Neural cell (in vitro differentiated cells): ENCODE measurements around the gene INAVA. TPM values are rescaled to one million over a fixed set of nuclear protein-coding genes. Genes with fewer than 3 reads are reported as not detected.

ENCODE experiments used
- H2AFZ ChIP-seq: fragments of 200-600, 300-800 bp; sonication (generic), shearing (Covaris generic); 2 replicates; pipeline ENCODE4 v1.6.0; 2014; ENCODE audit warnings: low read depth, mild to moderate bottlenecking, antibody characterized with exemption, low read length, moderate library complexity
- H3F3A ChIP-seq: fragments of 200-600 bp; shearing (Covaris generic); 2 replicates; pipeline ENCODE4 v1.6.1; 2016; ENCODE audit warnings: mild to moderate bottlenecking, moderate library complexity, mixed read lengths, antibody characterized with exemption, low read length; ENCODE audit not compliant: insufficient read depth, poor library complexity, severe bottlenecking
- H3K27ac ChIP-seq: fragments of 200-600, 300-800 bp; sonication (generic), shearing (Covaris generic); 2 replicates; pipeline ENCODE4 v1.5.1; 2014; ENCODE audit warnings: mild to moderate bottlenecking, low read length, moderate library complexity
- H3K27me3 ChIP-seq: fragments of 300-800, 200-600 bp; sonication (generic), shearing (Covaris generic); 2 replicates; pipeline ENCODE4 v1.6.0; 2014; ENCODE audit warnings: mild to moderate bottlenecking, low read depth, low read length, moderate library complexity; ENCODE audit not compliant: insufficient read depth
- H3K36me3 ChIP-seq: fragments of 300-800, 200-600 bp; sonication (generic), shearing (Covaris generic); 2 replicates; pipeline ENCODE4 v1.5.1; 2014; ENCODE audit warnings: mild to moderate bottlenecking, antibody characterized with exemption, low read length, moderate library complexity; ENCODE audit not compliant: insufficient read depth
- H3K4me2 ChIP-seq: fragments of 300-800, 200-600 bp; sonication (generic), shearing (Covaris generic); 2 replicates; pipeline ENCODE4 v1.6.0; 2014; ENCODE audit warnings: mild to moderate bottlenecking, low read length
- H3K4me3 ChIP-seq: fragments of 300-800, 200-600 bp; sonication (generic), shearing (Covaris generic); 2 replicates; pipeline ENCODE4 v1.5.1; 2014; ENCODE audit warnings: mild to moderate bottlenecking, low read length, moderate library complexity
- H3K79me2 ChIP-seq: fragments of 200-600 bp; shearing (Covaris generic); replicated peaks from 2 replicates; pipeline ENCODE4 v1.6.0; 2014; ENCODE audit warnings: mild to moderate bottlenecking, low read length, moderate library complexity; ENCODE audit not compliant: insufficient read depth
- H3K9ac ChIP-seq: fragments of 300-800, 200-600 bp; sonication (generic), shearing (Covaris generic); 2 replicates; pipeline ENCODE4 v1.6.1; 2016; ENCODE audit warnings: mild to moderate bottlenecking, low read length, mixed read lengths
- H3K9me2 ChIP-seq: fragments of 200-600 bp; shearing (Covaris generic); 2 replicates; pipeline ENCODE4 v1.6.1; 2016; ENCODE audit warnings: mild to moderate bottlenecking, low read length, mixed read lengths; ENCODE audit not compliant: insufficient read depth
- H3K9me3 ChIP-seq: fragments of 200-600, 300-800 bp; sonication (generic), shearing (Covaris generic); 2 replicates; pipeline ENCODE4 v1.6.1; 2016; ENCODE audit warnings: mild to moderate bottlenecking, mixed run types, low read length, moderate library complexity, mixed read lengths
- H4K20me1 ChIP-seq: fragments of 200-600 bp; shearing (Covaris generic); 2 replicates; pipeline ENCODE4 v1.6.1; 2016; ENCODE audit warnings: mild to moderate bottlenecking, mixed run types; ENCODE audit not compliant: insufficient read depth
- CTCF ChIP-seq: fragments of 450-650 bp; IDR thresholded peaks from 2 replicates; pipeline ENCODE4 v1.5.1; 2014; ENCODE audit warnings: antibody characterized with exemption, mild to moderate bottlenecking, moderate library complexity; ENCODE audit not compliant: poor library complexity, severe bottlenecking
- EP300 ChIP-seq: fragments of 450-650 bp; conservative IDR thresholded peaks from 2 replicates; pipeline ENCODE4 v1.6.1; 2014; ENCODE audit warnings: antibody characterized with exemption, mild to moderate bottlenecking, moderate library complexity; ENCODE audit not compliant: poor library complexity, severe bottlenecking
- EZH2 ChIP-seq: fragments of 200-600, 300-800 bp; shearing (Covaris generic), sonication (generic); IDR thresholded peaks from 2 replicates; pipeline ENCODE4 v1.6.1; 2014; ENCODE audit warnings: antibody characterized with exemption, low read length, borderline replicate concordance, mild to moderate bottlenecking; ENCODE audit not compliant: insufficient read depth, poor library complexity, severe bottlenecking
- MXI1 ChIP-seq: fragments of 450-650 bp; conservative IDR thresholded peaks from 2 replicates; pipeline ENCODE4 v1.6.1; 2014; ENCODE audit warnings: antibody characterized with exemption, mild to moderate bottlenecking; ENCODE audit not compliant: poor library complexity, severe bottlenecking
- POLR2AphosphoS5 ChIP-seq: IDR thresholded peaks from 2 replicates; pipeline ENCODE4 v1.6.1; 2012
- RAD21 ChIP-seq: fragments of 450-650 bp; conservative IDR thresholded peaks from 2 replicates; pipeline ENCODE4 v1.6.1; 2014; ENCODE audit warnings: antibody characterized with exemption, mild to moderate bottlenecking, moderate library complexity
- REST ChIP-seq: IDR thresholded peaks from 2 replicates; pipeline ENCODE4 v1.6.1; 2012; ENCODE audit warnings: borderline replicate concordance
- SMC3 ChIP-seq: fragments of 450-650 bp; conservative IDR thresholded peaks from 2 replicates; pipeline ENCODE4 v1.6.1; 2014; ENCODE audit warnings: antibody characterized with exemption, mild to moderate bottlenecking, moderate library complexity; ENCODE audit not compliant: poor library complexity
- TAF1 ChIP-seq: IDR thresholded peaks from 2 replicates; pipeline ENCODE4 v1.6.1; 2012; ENCODE audit warnings: low read depth
- polyA plus RNA-seq: library from polyadenylated mRNA; depleted of rRNA; stranded (reverse); fragments of >200 nt; gene quantifications from 2 replicates; pipeline ENCODE4 v1.2.3, GENCODE V29; 2014

INAVA gene
- polyA plus RNA-seq, 1 donor from 2014 or later = 1.3 TPM

- Histone ChIP-seq H2AFZ (no peak overlapping the region), H3F3A (no peaks in the 10 kb centered on the region), H3K27me3 (no peaks in the 10 kb centered on the region), H3K9me3 (no peaks in the 10 kb centered on the region), H3K9ac (no peak overlapping the region), H3K36me3 (no peaks in the 10 kb centered on the region), H4K20me1 (no peaks in the 10 kb centered on the region), H3K9me2 (no peaks in the 10 kb centered on the region), H3K4me2 (no peak overlapping the region), H3K79me2 (no peaks in the 10 kb centered on the region), H3K27ac (no peak overlapping the region), H3K4me3 (no peak overlapping the region)
- TF ChIP-seq MXI1 (no peak), RAD21 (no peak), EZH2 (no peak), SMC3 (no peak), REST (no peak), POLR2AphosphoS5 (no peak), EP300 (no peak), TAF1 (no peak), CTCF (no peak)
Observed at GRCh38 chr1:200873116-200873670, 21.5 kb upstream of the INAVA start.

GRCh38 chr1:200873671-200874397 is 20.9 kb upstream of the INAVA start:
- Histone ChIP-seq H3K27me3 (no peaks in the 10 kb centered on the region), H3K9ac (no peak overlapping the region), H2AFZ (no peak overlapping the region), H4K20me1 (no peaks in the 10 kb centered on the region), H3K4me2 (no peak overlapping the region), H3F3A (no peaks in the 10 kb centered on the region), H3K9me3 (no peaks in the 10 kb centered on the region), H3K4me3 (no peak overlapping the region), H3K36me3 (no peaks in the 10 kb centered on the region), H3K27ac (no peak overlapping the region), H3K9me2 (no peaks in the 10 kb centered on the region), H3K79me2 (no peaks in the 10 kb centered on the region)
- TF ChIP-seq POLR2AphosphoS5 (no peak), EP300 (no peak), TAF1 (no peak), SMC3 (no peak), EZH2 (no peak), REST (no peak), RAD21 (no peak), MXI1 (no peak)
